DND-41 (cell line): ENCODE measurements around the gene TSEN2.

ENCODE experiments used
- ATAC-seq: fragments of 200-7000 bp; cut with Tn5 transposase; 3 replicates; pipeline ENCODE4 v1.9.1; 2021; ENCODE audit warnings: low read depth; ENCODE audit not compliant: insufficient read depth
- DNase-seq: peaks from one replicate; pipeline ENCODE4 v3.0.0-alpha.2; 2020
- H2AFZ ChIP-seq: 2 replicates; pipeline ENCODE4 v1.6.0; 2012; ENCODE audit warnings: low read depth, low read length
- H3K27ac ChIP-seq: 2 replicates; pipeline ENCODE4 v1.5.1; 2012; ENCODE audit warnings: low read length, inconsistent platforms
- H3K27me3 ChIP-seq: fragments of 200-600 bp; sonication (generic); 2 replicates; pipeline ENCODE4 v1.6.0; 2012; ENCODE audit warnings: low read length, mild to moderate bottlenecking, inconsistent platforms; ENCODE audit not compliant: insufficient read depth, poor library complexity
- H3K36me3 ChIP-seq: 2 replicates; pipeline ENCODE4 v1.5.1; 2012; ENCODE audit warnings: low read length, inconsistent platforms; ENCODE audit not compliant: insufficient read depth
- H3K4me1 ChIP-seq: 2 replicates; pipeline ENCODE4 v1.5.1; 2012; ENCODE audit warnings: mild to moderate bottlenecking, low read length; ENCODE audit not compliant: insufficient read depth
- H3K4me2 ChIP-seq: 2 replicates; pipeline ENCODE4 v1.6.0; 2012; ENCODE audit warnings: mild to moderate bottlenecking, moderate library complexity, low read length, inconsistent platforms; ENCODE audit not compliant: insufficient read depth
- H3K4me3 ChIP-seq, 2 experiments: fragments of 200-600 bp in 1 of 2; shearing (Covaris generic) in 1 of 2; 2 replicates each; pipeline ENCODE4 v1.5.1; 2012 to 2016; ENCODE audit warnings: inconsistent platforms in 2 of 2, low read length in 2 of 2, mild to moderate bottlenecking in 2 of 2, low read depth in 1 of 2, moderate library complexity in 1 of 2
- H3K79me2 ChIP-seq: 2 replicates; pipeline ENCODE4 v1.6.0; 2012; ENCODE audit warnings: low read length, inconsistent platforms; ENCODE audit not compliant: insufficient read depth
- H3K9ac ChIP-seq: 2 replicates; pipeline ENCODE4 v1.6.0; 2012; ENCODE audit warnings: low read depth, mild to moderate bottlenecking, inconsistent platforms, low read length, moderate library complexity
- H3K9me3 ChIP-seq: 2 replicates; pipeline ENCODE4 v1.5.1; 2012; ENCODE audit warnings: low read length, moderate library complexity, mild to moderate bottlenecking, inconsistent platforms; ENCODE audit not compliant: insufficient read depth, severe bottlenecking
- H4K20me1 ChIP-seq: 2 replicates; pipeline ENCODE4 v1.6.0; 2012; ENCODE audit warnings: low read length; ENCODE audit not compliant: insufficient read depth
- EZH2 ChIP-seq: IDR thresholded peaks from 3 replicates; pipeline ENCODE4 v1.6.1; 2012; ENCODE audit warnings: borderline replicate concordance, low read depth, mild to moderate bottlenecking, moderate library complexity, low read length, inconsistent platforms; ENCODE audit not compliant: severe bottlenecking
- TF ChIP-seq, protein P1 (sequence below): IDR thresholded peaks from 2 replicates; pipeline ENCODE4 v1.5.1; 2012; ENCODE audit warnings: borderline replicate concordance, low read length, moderate library complexity, mild to moderate bottlenecking; ENCODE audit not compliant: poor library complexity, severe bottlenecking; ENCODE audit errors: extremely low read depth

Gene TSEN2

GRCh38 chr3:12569836-12570235 lies 85.6 kb downstream of the TSEN2 start:
- H3K4me1 ChIP-seq: no peaks in the 10 kb centered on the region
- H3K4me3 ChIP-seq: no peak overlapping the region
- no peak for TF ChIP-seq EZH2
- TF ChIP-seq, protein P1, sequence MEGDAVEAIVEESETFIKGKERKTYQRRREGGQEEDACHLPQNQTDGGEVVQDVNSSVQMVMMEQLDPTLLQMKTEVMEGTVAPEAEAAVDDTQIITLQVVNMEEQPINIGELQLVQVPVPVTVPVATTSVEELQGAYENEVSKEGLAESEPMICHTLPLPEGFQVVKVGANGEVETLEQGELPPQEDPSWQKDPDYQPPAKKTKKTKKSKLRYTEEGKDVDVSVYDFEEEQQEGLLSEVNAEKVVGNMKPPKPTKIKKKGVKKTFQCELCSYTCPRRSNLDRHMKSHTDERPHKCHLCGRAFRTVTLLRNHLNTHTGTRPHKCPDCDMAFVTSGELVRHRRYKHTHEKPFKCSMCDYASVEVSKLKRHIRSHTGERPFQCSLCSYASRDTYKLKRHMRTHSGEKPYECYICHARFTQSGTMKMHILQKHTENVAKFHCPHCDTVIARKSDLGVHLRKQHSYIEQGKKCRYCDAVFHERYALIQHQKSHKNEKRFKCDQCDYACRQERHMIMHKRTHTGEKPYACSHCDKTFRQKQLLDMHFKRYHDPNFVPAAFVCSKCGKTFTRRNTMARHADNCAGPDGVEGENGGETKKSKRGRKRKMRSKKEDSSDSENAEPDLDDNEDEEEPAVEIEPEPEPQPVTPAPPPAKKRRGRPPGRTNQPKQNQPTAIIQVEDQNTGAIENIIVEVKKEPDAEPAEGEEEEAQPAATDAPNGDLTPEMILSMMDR: no peak
- H3K4me2 ChIP-seq: no peak overlapping the region
- H2AFZ ChIP-seq: no peak overlapping the region
- peaks cover 47% of the 10 kb centered on the region for H3K79me2 ChIP-seq
- peaks cover 57% of the 10 kb centered on the region for H3K36me3 ChIP-seq
- no peak for DNase-seq
- peaks cover 6% of the 10 kb centered on the region for H3K9me3 ChIP-seq
- no peak overlapping the region for H3K27ac ChIP-seq
- ATAC-seq: no peak
- H3K27me3 ChIP-seq: no peaks in the 10 kb centered on the region
- H4K20me1 ChIP-seq: peaks cover 5% of the 10 kb centered on the region; the same call in 1 of the 2 replicates
- no peak overlapping the region for H3K9ac ChIP-seq

- Histone ChIP-seq H3K27ac (no peak overlapping the region), H3K9ac (no peak overlapping the region), H4K20me1 (peaks cover 5% of the 10 kb centered on the region; the same call in 1 of the 2 replicates), H3K36me3 (peaks cover 78% of the 10 kb centered on the region), H3K4me1 (no peaks in the 10 kb centered on the region), H3K4me3 (no peak overlapping the region), H3K4me2 (no peak overlapping the region), H3K79me2 (peaks cover 25% of the 10 kb centered on the region), H3K27me3 (no peaks in the 10 kb centered on the region), H2AFZ (no peak overlapping the region), H3K9me3 (no peaks in the 10 kb centered on the region)
- DNase-seq (no peak), ATAC-seq (no peak)
- no peak for TF ChIP-seq EZH2
- TF ChIP-seq, protein P1: no peak
Observed at GRCh38 chr3:12571986-12572385, 87.7 kb downstream of the TSEN2 start.

GRCh38 chr3:12574131-12574530 lies 89.9 kb downstream of the TSEN2 start:
- H3K27ac ChIP-seq: no peak overlapping the region
- TF ChIP-seq, protein P1: no peak
- TF ChIP-seq EZH2: no peak
- peaks cover 6% of the 10 kb centered on the region; the same call in 1 of the 2 replicates for H3K79me2 ChIP-seq
- ATAC-seq (no peak), DNase-seq (no peak)
- H3K4me1 ChIP-seq: no peaks in the 10 kb centered on the region
- H2AFZ ChIP-seq: no peak overlapping the region
- no peaks in the 10 kb centered on the region for H3K9me3 ChIP-seq
- H3K36me3 ChIP-seq: peaks cover 95% of the 10 kb centered on the region
- H3K27me3 ChIP-seq: no peaks in the 10 kb centered on the region
- no peak overlapping the region for H3K4me3 ChIP-seq
- H3K4me2 ChIP-seq: no peak overlapping the region
- no peaks in the 10 kb centered on the region; the same call in 1 of the 2 replicates for H4K20me1 ChIP-seq
- no peak overlapping the region for H3K9ac ChIP-seq

DNA sequence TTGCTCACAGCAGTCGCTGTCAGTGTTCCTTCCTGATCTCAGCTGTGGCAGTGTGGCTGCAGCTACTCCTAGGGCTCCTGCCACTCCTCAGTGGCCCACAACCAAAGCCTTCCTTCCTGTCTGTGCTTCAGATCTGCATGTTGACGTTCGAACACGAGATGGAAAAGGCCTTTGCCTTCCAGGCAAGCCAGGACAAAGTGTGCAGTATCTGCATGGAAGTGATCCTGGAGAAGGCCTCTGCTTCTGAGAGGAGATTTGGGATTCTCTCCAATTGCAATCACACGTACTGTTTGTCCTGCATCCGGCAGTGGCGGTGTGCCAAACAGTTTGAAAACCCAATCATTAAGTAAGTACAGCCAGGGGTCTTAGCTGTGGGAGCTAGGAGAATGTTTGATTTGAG lies 90.4 kb downstream of the TSEN2 start:
- no peak overlapping the region for H3K4me2 ChIP-seq
- ATAC-seq (no peak), DNase-seq (no peak)
- H4K20me1 ChIP-seq: no peaks in the 10 kb centered on the region; the same call in 1 of the 2 replicates
- no peaks in the 10 kb centered on the region for H3K4me1 ChIP-seq
- peaks cover 95% of the 10 kb centered on the region for H3K36me3 ChIP-seq
- H3K27me3 ChIP-seq: no peaks in the 10 kb centered on the region
- H3K27ac ChIP-seq: no peak overlapping the region
- no peaks in the 10 kb centered on the region for H3K9me3 ChIP-seq
- no peak overlapping the region for H3K4me3 ChIP-seq
- no peak overlapping the region for H3K9ac ChIP-seq
- TF ChIP-seq, protein P1: no peak
- TF ChIP-seq EZH2: no peak
- no peak overlapping the region for H2AFZ ChIP-seq
- H3K79me2 ChIP-seq: peaks cover 3% of the 10 kb centered on the region; the same call in 1 of the 2 replicates
